Immature natural killer cell (primary cell): ENCODE data around the gene TRIM72. TPM values are rescaled to one million over a fixed set of nuclear protein-coding genes. Genes with fewer than 3 reads are reported as not detected.
A peak's percentile ranks its signal among the peaks of the same experiment; 100 is the strongest.
"Not testable (repeated sequence)": the region's sequence is repeated elsewhere in the genome, so short reads cannot be mapped to it uniquely, and the experiment has no call there.

Source experiments
- DNase-seq, 3 donors: peaks; one replicate each; pipeline ENCODE4 v3.0.0; 2022; ENCODE audit warnings: mixed read lengths in 1 of 3
- H3K27ac Mint-ChIP-seq, 6 donors: one replicate each; pipeline ENCODE4 v1.8.0; 2020; ENCODE audit warnings: mixed read lengths in 6 of 6, mild to moderate bottlenecking in 5 of 6, inconsistent platforms in 4 of 6, moderate library complexity in 3 of 6
- H3K27me3 Mint-ChIP-seq, 3 donors: one replicate each; pipeline ENCODE4 v1.8.0; 2020 to 2021; ENCODE audit warnings: low read depth in 3 of 3, mild to moderate bottlenecking in 3 of 3, mixed read lengths in 3 of 3, moderate library complexity in 3 of 3, inconsistent platforms in 1 of 3
- H3K36me3 Mint-ChIP-seq, 3 donors: one replicate each; pipeline ENCODE4 v1.8.0; 2020; ENCODE audit warnings: mixed read lengths in 3 of 3, inconsistent platforms in 2 of 3, mild to moderate bottlenecking in 2 of 3
- H3K4me1 Mint-ChIP-seq, 2 donors: one replicate each; pipeline ENCODE4 v1.8.0; 2020; ENCODE audit warnings: inconsistent platforms in 2 of 2, mild to moderate bottlenecking in 2 of 2, mixed read lengths in 2 of 2, moderate library complexity in 1 of 2
- H3K4me3 Mint-ChIP-seq, 5 donors: one replicate each; pipeline ENCODE4 v1.8.0; 2020; ENCODE audit warnings: mild to moderate bottlenecking in 5 of 5, mixed read lengths in 5 of 5, inconsistent platforms in 3 of 5, moderate library complexity in 3 of 5
- H3K9me3 Mint-ChIP-seq, 6 donors: one replicate each; pipeline ENCODE4 v1.8.0; 2020; ENCODE audit warnings: mild to moderate bottlenecking in 6 of 6, mixed read lengths in 6 of 6, inconsistent platforms in 4 of 6, moderate library complexity in 3 of 6
- polyA plus RNA-seq, 3 donors: library from polyadenylated mRNA; unstranded; fragments of 300-500 nt; fragmentation: Illumina TruSeq; gene quantifications; one replicate each; pipeline ENCODE4 v1.2.3, GENCODE V29; 2021

Gene TRIM72
- polyA plus RNA-seq, 3 donors from 2014 or later, result not detected

DNA sequence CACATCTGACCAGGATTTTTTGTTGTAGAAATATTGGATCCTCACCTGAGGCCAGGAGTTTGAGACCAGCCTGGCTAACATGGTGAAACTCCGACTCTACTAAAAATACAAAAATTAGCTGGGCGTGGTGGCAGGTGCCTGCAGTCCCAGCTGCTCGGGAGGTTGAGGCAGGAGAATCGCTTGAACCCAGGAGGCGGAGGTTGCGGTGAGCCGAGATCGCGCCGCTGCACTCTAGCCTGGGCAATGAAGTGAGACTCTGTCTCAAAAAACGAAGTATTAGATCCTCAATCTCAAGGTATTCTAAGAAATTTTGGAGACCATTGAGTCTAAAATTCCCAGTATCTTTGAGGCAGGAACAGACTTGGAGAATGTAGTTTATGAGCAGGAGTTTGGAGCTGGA, 18.1 kb upstream of the TRIM72 start:
- H3K27ac Mint-ChIP-seq, result peak overlapping the region in 3 of 6 donors; percentile 60 to 74 (median 74)
- H3K9me3 Mint-ChIP-seq, DNase-seq, H3K4me3 Mint-ChIP-seq: not testable (repeated sequence)
- peaks cover 4 to 22% (median 9%) of the 10 kb centered on the region in 3 donors for H3K27me3 Mint-ChIP-seq
- H3K36me3 Mint-ChIP-seq, result peaks cover 18 to 44% (median 27%) of the 10 kb centered on the region in 3 donors
- peaks cover 61 to 82% of the 10 kb centered on the region in 2 donors for H3K4me1 Mint-ChIP-seq

DNA sequence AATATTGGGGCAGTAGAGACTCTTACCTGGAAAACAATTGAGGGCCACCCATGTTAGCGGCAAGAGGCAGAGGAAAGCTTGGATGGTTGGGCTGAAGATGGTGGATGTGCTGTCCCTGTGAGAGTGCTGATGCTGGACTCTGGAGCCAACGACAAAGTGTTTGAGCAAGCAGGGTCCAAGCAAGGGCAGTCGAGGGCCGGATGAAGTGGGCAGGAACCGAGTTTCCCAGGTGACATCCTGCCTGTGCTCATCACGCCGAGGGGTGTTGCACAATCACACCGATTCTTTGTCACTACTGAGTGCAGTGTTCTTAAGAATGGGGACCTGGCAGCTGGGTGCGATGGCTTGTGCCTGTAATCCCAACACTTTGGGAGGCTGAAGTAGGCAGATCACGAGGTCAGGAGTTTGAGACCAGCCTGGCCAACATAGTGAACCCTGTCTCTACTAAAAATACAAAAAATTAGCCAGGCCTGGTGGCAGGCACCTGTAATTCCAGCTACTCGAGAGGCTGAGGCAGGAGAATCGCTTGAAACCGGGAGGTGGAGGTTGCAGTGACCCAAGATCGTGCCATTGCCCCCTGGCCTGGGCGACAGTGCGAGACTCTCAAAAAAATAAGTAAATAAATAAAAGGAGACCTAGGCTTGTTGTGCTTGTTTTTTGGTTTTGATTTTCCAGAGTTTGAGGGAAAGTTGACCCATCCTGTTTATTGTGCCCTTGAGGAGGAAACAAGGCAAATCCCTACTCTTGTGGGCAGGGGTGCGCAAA, 17.4 kb upstream of the TRIM72 start:
- Mint-ChIP-seq H3K4me1 (peaks cover 65 to 82% of the 10 kb centered on the region in 2 donors), H3K9me3 (no peaks in the 10 kb centered on the region), H3K27me3 (peaks cover 2 to 19% (median 15%) of the 10 kb centered on the region in 3 donors), H3K27ac (peak overlapping the region in 4 of 6 donors; percentile 55 to 74 (median 67)), H3K4me3 (no peak overlapping the region), H3K36me3 (peaks cover 12 to 38% (median 23%) of the 10 kb centered on the region in 3 donors)
- DNase-seq, result no peak

DNA sequence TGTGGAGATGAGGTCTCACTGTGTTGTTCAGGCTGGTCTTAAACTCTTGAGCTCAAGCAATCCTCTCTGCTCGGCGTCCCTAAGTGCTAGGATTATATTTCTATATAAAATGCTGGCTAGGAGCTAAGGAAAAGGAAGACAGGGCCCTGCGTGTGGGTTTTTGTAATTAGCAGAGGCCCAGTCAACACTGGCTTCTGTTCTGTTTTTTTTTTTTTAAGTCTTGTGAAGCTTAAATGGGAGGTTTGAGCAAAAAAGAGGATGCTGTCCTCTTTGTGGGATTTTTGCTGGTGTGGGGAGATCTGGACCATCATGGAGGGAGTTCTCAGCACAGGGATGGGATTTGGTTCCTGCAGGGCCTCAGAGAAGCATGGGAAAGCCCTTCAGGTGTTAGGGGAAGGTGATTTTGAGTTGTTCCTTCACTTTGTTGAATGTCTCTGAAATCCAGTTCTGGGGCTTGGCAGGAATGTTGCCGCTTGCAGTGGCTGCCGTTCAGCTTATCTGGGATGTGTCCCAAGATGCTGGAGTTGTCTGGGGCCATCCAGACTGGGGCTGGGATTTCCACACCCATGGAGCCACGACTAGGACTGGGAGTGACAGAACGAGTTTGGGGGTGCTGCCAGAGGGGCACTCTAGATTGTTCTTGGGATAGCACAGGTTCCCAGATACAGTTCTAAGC, 15.6 kb upstream of the TRIM72 start:
- H3K9me3 Mint-ChIP-seq, result no peaks in the 10 kb centered on the region

DNA sequence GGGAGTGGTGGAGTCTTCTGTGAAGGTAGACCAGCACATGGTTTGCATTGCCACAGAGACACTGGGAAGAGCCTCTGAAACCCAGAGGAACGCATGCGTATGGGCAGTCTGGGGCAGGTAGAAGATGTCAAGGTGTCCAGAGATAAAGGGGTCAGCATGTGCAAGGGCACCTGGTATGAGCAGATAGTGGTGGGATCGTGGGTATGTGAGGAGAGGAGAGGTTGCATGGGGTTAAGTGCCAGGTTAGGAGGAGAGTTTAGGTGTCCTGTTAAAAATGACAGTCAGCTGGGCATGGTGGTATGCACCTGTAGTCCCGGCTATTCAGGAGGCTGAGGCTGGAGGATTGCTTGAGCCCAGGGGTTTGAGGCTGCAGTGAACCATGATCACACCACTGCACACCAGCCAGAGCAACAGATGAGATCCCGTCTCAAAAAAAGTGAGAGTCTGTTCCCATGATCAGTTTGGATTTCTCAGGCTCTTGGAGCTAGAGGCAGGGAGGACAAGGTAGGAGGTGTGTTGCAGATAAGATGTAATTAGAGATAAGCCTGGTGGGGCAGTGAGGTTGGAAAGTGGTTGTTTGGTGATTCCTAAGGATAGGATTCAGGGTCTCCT, 14.4 kb upstream of the TRIM72 start:
- peaks cover 65 to 74% of the 10 kb centered on the region in 2 donors for H3K4me1 Mint-ChIP-seq

More for the DNA sequence above, 15.6 kb upstream of the TRIM72 start:
- DNase-seq, result no peak
- Mint-ChIP-seq H3K4me1 (peaks cover 65 to 79% of the 10 kb centered on the region in 2 donors), H3K27me3 (peaks cover 5 to 16% (median 12%) of the 10 kb centered on the region in 3 donors), H3K27ac (peak overlapping the region; percentile 26 to 83 (median 78)), H3K36me3 (peaks cover 2 to 22% (median 21%) of the 10 kb centered on the region in 3 donors), H3K4me3 (no peak overlapping the region)

DNA sequence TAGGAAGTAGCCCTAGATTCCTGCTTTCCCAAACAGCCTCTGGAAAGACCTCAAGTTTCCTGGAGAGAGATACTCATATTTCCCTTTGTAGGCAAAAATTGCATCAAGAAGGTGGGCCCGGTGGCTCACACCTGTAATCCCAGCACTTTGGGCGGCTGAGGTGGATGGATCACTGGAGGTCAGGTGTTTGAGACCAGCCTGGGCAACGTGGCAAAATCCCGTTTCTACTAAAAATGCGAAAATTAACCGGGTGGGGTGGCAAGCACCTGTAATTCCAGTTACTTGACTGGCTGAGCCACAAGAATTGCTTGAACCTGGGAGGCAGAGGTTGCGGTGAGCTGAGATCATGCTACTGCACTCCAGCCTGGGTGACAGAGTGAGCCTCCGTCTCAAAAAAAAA, 13.8 kb upstream of the TRIM72 start:
- not testable (repeated sequence) for H3K9me3 Mint-ChIP-seq, DNase-seq
- Mint-ChIP-seq H3K4me3 (peak overlapping the region in 4 of 5 donors; percentile 11 to 55 (median 44)), H3K27me3 (peaks cover 4 to 16% (median 10%) of the 10 kb centered on the region in 3 donors), H3K27ac (peak overlapping the region; percentile 36 to 82 (median 62)), H3K36me3 (peaks cover 0 to 15% (median 11%) of the 10 kb centered on the region in 3 donors), H3K4me1 (peaks cover 59 to 68% of the 10 kb centered on the region in 2 donors)

More for the DNA sequence above, 14.4 kb upstream of the TRIM72 start:
- Mint-ChIP-seq H3K27ac (peak overlapping the region; percentile 37 to 82 (median 62)), H3K4me3 (peak overlapping the region; percentile 1 to 55 (median 40)), H3K27me3 (peaks cover 4 to 16% (median 10%) of the 10 kb centered on the region in 3 donors), H3K36me3 (peaks cover 0 to 20% (median 16%) of the 10 kb centered on the region in 3 donors), H3K9me3 (no peaks in the 10 kb centered on the region)
- no peak for DNase-seq

DNA sequence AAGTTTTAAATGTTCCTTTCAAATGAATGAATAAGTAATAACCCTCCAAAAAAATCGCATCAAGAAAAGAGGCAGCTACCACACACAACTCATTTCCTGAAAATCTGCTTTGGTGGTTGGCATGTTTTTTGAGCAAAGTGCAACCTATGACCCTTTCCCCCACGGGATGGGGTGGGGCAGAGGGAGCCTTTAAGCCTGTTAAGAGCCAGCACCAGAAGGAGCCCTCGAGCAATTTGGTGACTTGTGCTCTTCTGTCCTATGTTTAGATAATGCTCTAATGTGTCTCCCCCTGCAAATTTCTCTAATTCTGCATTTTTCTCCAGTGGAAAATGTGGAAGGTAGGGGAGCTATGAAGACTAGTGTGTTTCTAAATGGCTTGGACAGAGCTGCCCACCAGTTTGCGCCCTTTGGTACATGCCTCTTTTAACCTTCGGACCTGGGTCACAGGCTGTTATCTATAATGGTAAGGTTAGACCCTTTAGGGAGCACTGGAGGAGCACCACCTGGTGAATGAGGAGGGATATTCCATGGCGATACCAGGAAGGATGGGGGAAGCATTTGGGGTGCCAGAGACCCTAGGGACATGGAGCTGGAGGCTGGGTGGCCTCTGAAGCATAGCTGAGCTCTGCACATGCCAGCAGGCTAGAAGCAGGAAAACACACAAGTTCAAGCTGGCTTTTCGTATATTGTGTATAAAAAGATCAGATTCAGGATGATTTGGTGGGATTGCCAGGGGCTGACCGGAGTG, 12.9 kb upstream of the TRIM72 start:
- Mint-ChIP-seq H3K9me3 (no peaks in the 10 kb centered on the region), H3K4me3 (peak overlapping the region; percentile 88 to 92 (median 91)), H3K36me3 (peaks cover 0 to 15% (median 8%) of the 10 kb centered on the region in 3 donors), H3K4me1 (peaks cover 58 to 65% of the 10 kb centered on the region in 2 donors), H3K27me3 (peaks cover 4 to 16% (median 10%) of the 10 kb centered on the region in 3 donors), H3K27ac (peak overlapping the region; percentile 75 to 91 (median 86))
- DNase-seq, result no peak

DNA sequence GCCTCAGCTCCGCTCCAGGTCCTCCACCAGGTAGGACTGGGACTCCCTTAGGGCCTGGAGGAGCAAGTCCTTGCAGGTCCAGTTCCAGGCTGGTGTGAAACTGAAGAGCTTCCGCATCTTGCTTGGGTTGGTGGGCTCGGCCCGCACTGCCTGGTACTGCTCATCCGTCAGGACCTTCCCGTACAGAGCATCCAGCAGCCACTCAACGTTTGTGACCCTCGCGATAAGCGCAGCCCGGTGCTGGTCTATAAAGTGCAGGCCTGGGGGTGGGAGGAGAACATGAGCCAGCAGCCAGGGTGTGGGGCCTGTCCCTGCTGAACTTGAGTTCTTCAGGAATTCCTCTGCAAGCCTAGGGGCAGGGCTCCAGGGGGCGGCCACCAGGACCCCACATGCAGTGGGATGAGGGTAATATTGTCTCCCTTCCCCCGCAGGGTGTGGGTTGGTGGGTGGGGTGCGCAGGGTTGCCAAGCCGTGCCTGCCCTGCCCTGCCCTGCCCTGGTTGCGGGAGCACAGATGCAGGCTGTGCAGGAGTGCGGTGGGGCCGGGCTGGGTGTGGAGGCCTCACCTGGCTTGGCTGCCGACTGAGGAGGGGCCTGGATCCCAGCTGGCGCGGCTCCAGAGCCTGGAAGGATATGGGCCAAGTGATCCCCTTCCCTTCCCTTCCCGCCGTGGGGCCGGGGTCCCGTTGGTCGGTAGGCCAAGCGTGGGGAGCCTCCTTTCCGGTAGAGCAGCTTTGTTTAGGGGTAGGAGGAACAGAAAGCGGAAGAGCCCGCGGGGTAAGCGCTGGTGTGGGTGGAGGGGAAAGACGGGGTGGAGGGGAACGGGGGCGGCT, 12.1 kb upstream of the TRIM72 start:
- Mint-ChIP-seq H3K4me3 (peak overlapping the region; percentile 88 to 92 (median 91)), H3K36me3 (peaks cover 0 to 12% (median 8%) of the 10 kb centered on the region in 3 donors), H3K9me3 (no peaks in the 10 kb centered on the region), H3K27ac (peak overlapping the region; percentile 75 to 91 (median 86)), H3K4me1 (peaks cover 51 to 57% of the 10 kb centered on the region in 2 donors), H3K27me3 (peaks cover 4 to 11% (median 8%) of the 10 kb centered on the region in 3 donors)
- peak in 2 of 3 donors; percentile 52 to 57 for DNase-seq

DNA sequence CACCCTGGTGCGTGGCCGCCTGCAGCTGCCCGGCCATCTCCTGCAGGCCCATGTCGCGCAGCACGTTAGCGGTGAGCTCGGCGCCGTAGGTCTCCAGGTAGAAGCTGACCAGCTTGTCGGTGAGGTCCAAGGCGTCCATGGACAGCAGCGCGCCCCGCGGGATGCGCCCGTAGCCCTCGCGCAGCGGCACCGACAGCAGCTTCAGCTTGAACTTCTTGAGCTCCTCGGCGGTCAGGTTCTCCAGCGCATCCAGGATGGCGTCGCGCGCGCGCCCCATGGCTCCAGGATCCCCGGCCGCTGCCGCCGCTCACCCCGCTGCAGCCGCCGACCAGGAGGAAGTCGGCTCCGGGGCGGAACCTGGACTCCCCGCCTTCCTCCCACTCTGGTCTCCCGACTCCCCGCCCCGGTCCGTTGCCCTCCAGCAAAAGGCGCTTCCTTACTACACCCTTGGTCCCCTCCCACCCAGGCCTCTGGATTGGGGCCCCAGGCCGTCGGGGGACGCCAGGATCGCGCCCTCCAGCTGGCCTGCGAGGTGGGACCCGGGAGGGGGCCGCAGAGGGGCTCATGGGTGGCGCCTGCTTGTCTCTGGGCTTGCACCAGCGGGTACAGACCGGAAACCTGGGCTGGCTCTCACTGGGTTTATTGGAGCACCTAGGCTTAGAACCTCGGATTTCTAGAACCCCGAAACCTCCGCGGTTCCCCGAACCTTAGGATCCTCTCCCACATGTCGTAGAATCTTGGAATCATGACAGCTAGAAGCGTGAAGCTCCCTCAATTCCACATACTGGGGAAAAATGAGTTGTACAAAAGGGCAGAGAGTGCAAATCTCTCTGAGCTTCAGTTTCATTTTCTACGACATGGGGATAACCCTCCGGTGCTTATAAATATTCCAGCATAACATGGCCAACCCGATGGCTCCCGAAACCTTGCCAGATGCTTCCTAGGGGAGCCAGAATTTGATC, 11.2 kb upstream of the TRIM72 start, which contains the start of gene PYCARD:
PYCARD (minus strand) TSS at position 347 of the 962 bp plus-strand sequence; CDS start at position 277, 70 bp downstream.
- peak within 1 kb of the TSS; percentile 88 to 92 (median 91) for H3K4me3 Mint-ChIP-seq
- peaks cover 4 to 10% (median 8%) of the 10 kb centered on the region in 3 donors for H3K27me3 Mint-ChIP-seq
- H3K4me1 Mint-ChIP-seq, result peaks cover 49 to 51% of the 10 kb centered on the region in 2 donors
- DNase-seq, result peak in 1 of 3 donors; percentile 48
- H3K36me3 Mint-ChIP-seq, result peaks cover 0 to 9% (median 8%) of the 10 kb centered on the region in 3 donors
- no peaks in the 10 kb centered on the region for H3K9me3 Mint-ChIP-seq
- H3K27ac Mint-ChIP-seq, result peak within 1 kb of the TSS; percentile 78 to 91 (median 87)

DNA sequence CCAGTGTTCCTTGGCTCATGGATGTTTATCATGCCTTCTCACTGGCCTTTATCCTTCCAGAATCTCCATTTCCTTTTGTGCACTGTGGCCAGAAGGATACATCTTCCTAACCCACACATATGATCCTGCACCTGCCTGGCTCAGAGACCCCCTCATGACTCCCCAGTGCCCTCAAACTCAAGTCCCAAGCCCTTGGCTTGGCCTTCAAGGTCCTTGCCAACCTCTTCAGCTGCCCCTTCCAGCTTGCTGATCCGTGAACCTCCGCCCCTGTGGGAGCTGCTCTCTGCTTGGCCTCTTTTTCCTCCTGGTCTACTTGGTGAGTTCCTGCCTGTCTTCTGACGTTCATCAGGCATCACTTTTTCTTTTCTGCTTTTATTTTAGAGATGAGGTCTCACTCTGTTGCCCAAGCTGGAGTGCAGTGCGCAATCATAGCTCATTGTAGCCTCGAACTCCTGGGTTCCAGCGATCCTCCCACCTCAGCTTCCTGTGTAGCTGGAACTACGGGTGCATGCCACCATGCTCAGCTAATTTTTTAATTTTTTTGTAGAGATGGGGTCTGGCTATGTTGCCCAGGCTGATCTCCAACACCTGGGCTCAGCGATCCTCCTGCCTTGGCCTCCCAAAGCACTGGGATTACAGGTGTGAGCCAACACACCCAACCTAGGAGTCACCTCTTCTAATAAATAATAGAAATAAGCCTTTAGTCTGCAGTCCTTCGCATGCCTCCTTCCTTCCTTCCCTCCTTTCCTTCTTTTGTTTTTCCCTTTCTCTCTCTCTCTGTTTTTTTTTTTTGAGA, 8.8 kb upstream of the TRIM72 start:
- Mint-ChIP-seq H3K9me3 (no peaks in the 10 kb centered on the region), H3K4me3 (peak overlapping the region in 1 of 5 donors; percentile 5), H3K27me3 (peaks cover 6% of the 10 kb centered on the region in 3 donors), H3K27ac (peak overlapping the region in 2 of 6 donors; percentile 8 to 9), H3K36me3 (no peaks in the 10 kb centered on the region), H3K4me1 (peaks cover 27 to 28% of the 10 kb centered on the region in 2 donors)
- no peak for DNase-seq

DNA sequence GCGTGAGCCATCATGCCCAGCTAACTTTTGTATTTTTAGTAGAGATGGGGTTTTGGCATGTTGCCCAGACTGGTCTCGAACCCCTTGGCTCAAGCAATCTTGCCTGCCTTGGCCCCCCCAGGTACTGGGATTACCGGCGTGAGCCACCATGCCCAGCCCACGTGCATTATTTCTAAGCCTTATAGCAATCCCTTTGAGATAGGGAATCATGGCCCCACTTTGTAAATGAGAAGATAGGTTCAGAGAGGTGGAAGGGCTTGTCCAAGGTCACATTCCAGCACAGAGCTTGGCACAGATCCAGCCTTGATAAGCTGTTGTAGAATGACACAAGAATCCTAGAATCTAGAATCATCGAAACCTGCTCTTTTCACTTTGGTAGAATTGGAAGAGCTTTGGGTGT, 7.1 kb upstream of the TRIM72 start:
- Mint-ChIP-seq H3K36me3 (no peaks in the 10 kb centered on the region), H3K4me1 (peaks cover 11% of the 10 kb centered on the region in 2 donors), H3K4me3 (no peak overlapping the region), H3K27me3 (peaks cover 0 to 3% (median 2%) of the 10 kb centered on the region in 3 donors), H3K9me3 (no peaks in the 10 kb centered on the region), H3K27ac (no peak overlapping the region)
- DNase-seq, result no peak

DNA sequence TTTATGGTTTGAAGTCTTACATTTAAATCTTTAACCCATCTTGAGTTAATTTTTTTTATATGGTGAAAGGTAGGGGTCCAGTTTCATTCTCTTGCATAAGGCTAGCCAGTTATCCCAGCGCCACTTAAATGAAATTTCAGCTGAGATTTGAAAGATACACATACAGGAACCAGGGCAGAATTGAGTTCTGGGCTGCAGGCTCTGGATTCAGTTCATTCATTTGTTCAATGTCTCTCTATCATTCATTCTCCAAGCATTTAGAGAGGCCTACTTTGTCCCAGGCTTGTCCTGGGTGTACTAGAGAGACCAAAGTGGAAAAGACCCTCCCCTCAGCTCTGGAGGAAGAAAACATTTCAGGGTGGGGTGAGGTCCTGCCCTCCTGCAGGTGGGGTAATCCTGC, 577 bp upstream of the TRIM72 start:
- Mint-ChIP-seq H3K27ac (no peak overlapping the region), H3K4me3 (peak overlapping the region in 1 of 5 donors; percentile 52), H3K9me3 (no peaks in the 10 kb centered on the region), H3K4me1 (peaks cover 17 to 23% of the 10 kb centered on the region in 2 donors), H3K36me3 (no peaks in the 10 kb centered on the region), H3K27me3 (peaks cover 11 to 21% (median 14%) of the 10 kb centered on the region in 3 donors)
- no peak for DNase-seq
